ENCODE measurements around the gene PKN3.

Gene PKN3

GRCh38 chr9:128718475-128718874 lies 16.2 kb downstream of the PKN3 start:
- POLR2A ChIA-PET, result no interaction called here

GRCh38 chr9:128719919-128720605 lies 17.8 kb downstream of the PKN3 start:
- no peak for TF ChIP-seq CTCF (IDR thresholded peaks at IDR 0.05; ENCODE audit: insufficient read depth, low read length, missing control alignments)
- POLR2A ChIA-PET, result no interaction called here
- CTCF ChIA-PET, result interaction anchor here (2.0 kb wide), 1 partner anchor 13 kb away, joined by 7 read pairs; no protein-coding TSS in a partner anchor
- no peak for DNase-seq (ENCODE audit: low read depth, low spot score)
- no peak overlapping the region for H3K4me3 ChIP-seq (ENCODE audit: low read depth, low read length)

More at GRCh38 chr9:128718475-128718874, 16.2 kb downstream of the PKN3 start:
- CTCF ChIA-PET, result interaction anchor here (1.4 kb wide), 1 partner anchor 15 kb away, joined by 5 read pairs; no protein-coding TSS in a partner anchor
- no peak for TF ChIP-seq CTCF (IDR thresholded peaks at IDR 0.05; ENCODE audit: insufficient read depth, low read length, missing control alignments)
- no peak overlapping the region for H3K4me3 ChIP-seq (ENCODE audit: low read depth, low read length)
- DNase-seq (ENCODE audit: low read depth, low spot score), result no peak

- DNase-seq (ENCODE audit: low read depth, low spot score), result no peak
- ChIA-PET CTCF (interaction anchor here (2.0 kb wide), 1 partner anchor 12 kb away, joined by 7 read pairs; no protein-coding TSS in a partner anchor), POLR2A (no interaction called here)
- TF ChIP-seq CTCF (IDR thresholded peaks at IDR 0.05; ENCODE audit: insufficient read depth, low read length, missing control alignments), result no peak
- H3K4me3 ChIP-seq (ENCODE audit: low read depth, low read length), result no peak overlapping the region
Measured at GRCh38 chr9:128720841-128721486, 18.7 kb downstream of the PKN3 start.

GRCh38 chr9:128721487-128722010 lies 19.2 kb downstream of the PKN3 start:
- no peak overlapping the region for H3K4me3 ChIP-seq (ENCODE audit: low read depth, low read length)
- ChIA-PET POLR2A (no interaction called here), CTCF (interaction anchor here (2.0 kb wide), 1 partner anchor 11 kb away, joined by 7 read pairs; no protein-coding TSS in a partner anchor)
- no peak for DNase-seq (ENCODE audit: low read depth, low spot score)
- no peak for TF ChIP-seq CTCF (IDR thresholded peaks at IDR 0.05; ENCODE audit: insufficient read depth, low read length, missing control alignments)

GRCh38 chr9:128722380-128723351 lies 20.4 kb downstream of the PKN3 start:
- CTCF ChIA-PET, result interaction anchor here (2.0 kb wide), 1 partner anchor 10 kb away, joined by 7 read pairs; no protein-coding TSS in a partner anchor
- H3K4me3 ChIP-seq (ENCODE audit: low read depth, low read length), result no peak overlapping the region; the same call in 1 of the 2 replicates
- no peak for DNase-seq (ENCODE audit: low read depth, low spot score)
- POLR2A ChIA-PET, result no interaction called here
- no peak for TF ChIP-seq CTCF (IDR thresholded peaks at IDR 0.05; ENCODE audit: insufficient read depth, low read length, missing control alignments)
